WTC11 (cell line): ENCODE results near the gene MYL11. TPM values are rescaled to one million over a fixed set of nuclear protein-coding genes. Genes with fewer than 3 reads are reported as not detected.
A peak's percentile ranks its signal among the peaks of the same experiment; 100 is the strongest.

Experiments used
- ATAC-seq: fragments of 200-7000 bp; cut with Tn5 transposase; 2 replicates; pipeline ENCODE4 v1.10.0; 2021; ENCODE audit warnings: mild to moderate bottlenecking, moderate library complexity
- CTCF ChIA-PET: fragments of 300-600 bp; sonication (Branson Sonifier 250); formaldehyde crosslinking; loops from one replicate; lab custom pipeline; 2021; ENCODE audit warnings: antibody characterized with exemption; lab: Charles Lee
- POLR2A ChIA-PET: fragments of 350-600 bp; sonication (Branson Sonifier 250); formaldehyde crosslinking; loops from one replicate; lab custom pipeline; 2021; ENCODE audit warnings: antibody characterized with exemption; lab: Charles Lee
- DNase-seq: peaks from one replicate; pipeline ENCODE4 v3.0.0; 2021; ENCODE audit warnings: low spot score
- H3K27ac Mint-ChIP-seq: 2 replicates; pipeline ENCODE4 v1.8.0; 2021; ENCODE audit warnings: mixed read lengths
- H3K27me3 Mint-ChIP-seq: 2 replicates; pipeline ENCODE4 v1.8.0; 2021; ENCODE audit warnings: low read depth, mild to moderate bottlenecking, moderate library complexity, mixed read lengths
- H3K36me3 Mint-ChIP-seq: 2 replicates; pipeline ENCODE4 v1.8.0; 2021; ENCODE audit warnings: mixed read lengths
- H3K4me1 Mint-ChIP-seq: 2 replicates; pipeline ENCODE4 v1.8.0; 2022; ENCODE audit warnings: mixed read lengths
- H3K4me3 Mint-ChIP-seq: 2 replicates; pipeline ENCODE4 v1.8.0; 2021; ENCODE audit warnings: mild to moderate bottlenecking, moderate library complexity, mixed read lengths
- H3K9me3 Mint-ChIP-seq: 2 replicates; pipeline ENCODE4 v1.8.0; 2021; ENCODE audit warnings: mixed read lengths
- ELF4 ChIP-seq: sonication (generic); formaldehyde crosslinking; IDR thresholded peaks from 2 replicates; pipeline ENCODE4 v1.8.1; 2022; ENCODE audit warnings: low read depth, mild to moderate bottlenecking, moderate library complexity, missing genetic modification reagents
- FOXJ3 ChIP-seq: sonication (generic); formaldehyde crosslinking; IDR thresholded peaks from 2 replicates; pipeline ENCODE4 v1.9.0; 2021; ENCODE audit warnings: missing genetic modification reagents, mild to moderate bottlenecking, borderline replicate concordance
- FOXP1 ChIP-seq: sonication (generic); formaldehyde crosslinking; IDR thresholded peaks from 2 replicates; pipeline ENCODE4 v1.8.0; 2022; ENCODE audit warnings: missing genetic modification reagents, mild to moderate bottlenecking, moderate library complexity, borderline replicate concordance
- JAZF1 ChIP-seq: fragments of 250-450 bp; sonication (Bioruptor Pico); IDR thresholded peaks from 2 replicates; pipeline ENCODE4 v1.9.0; 2021; ENCODE audit warnings: moderate library complexity, mild to moderate bottlenecking, inconsistent platforms
- NR3C1 ChIP-seq: sonication (generic); formaldehyde crosslinking; conservative IDR thresholded peaks from 2 replicates; pipeline ENCODE4 v1.8.1; 2023; ENCODE audit warnings: low read depth, mild to moderate bottlenecking, missing genetic modification reagents
- SMAD4 ChIP-seq: sonication (generic); formaldehyde crosslinking; IDR thresholded peaks from 2 replicates; pipeline ENCODE4 v1.8.0; 2022; ENCODE audit warnings: mild to moderate bottlenecking, missing genetic modification reagents
- SOX15 ChIP-seq: fragments of 250-450 bp; sonication (Bioruptor Pico); IDR thresholded peaks from 2 replicates; pipeline ENCODE4 v1.9.0; 2021; ENCODE audit warnings: mild to moderate bottlenecking
- TEAD1 ChIP-seq: sonication (generic); formaldehyde crosslinking; IDR thresholded peaks from 2 replicates; pipeline ENCODE4 v1.8.0; 2022; ENCODE audit warnings: mild to moderate bottlenecking, missing genetic modification reagents
- ZBTB21 ChIP-seq: sonication (generic); formaldehyde crosslinking; IDR thresholded peaks from 2 replicates; pipeline ENCODE4 v1.8.1; 2023; ENCODE audit warnings: mild to moderate bottlenecking, missing genetic modification reagents, borderline replicate concordance
- ZNF232 ChIP-seq: sonication (generic); formaldehyde crosslinking; IDR thresholded peaks from 2 replicates; pipeline ENCODE4 v1.8.0; 2022; ENCODE audit warnings: mild to moderate bottlenecking, missing genetic modification reagents
- ZNF423 ChIP-seq: fragments of 250-450 bp; sonication (Bioruptor Pico); IDR thresholded peaks from 2 replicates; pipeline ENCODE4 v2.1.2; 2022; ENCODE audit warnings: mild to moderate bottlenecking, moderate library complexity
- ZNF671 ChIP-seq: fragments of 250-450 bp; sonication (Bioruptor Pico); IDR thresholded peaks from 2 replicates; pipeline ENCODE4 v1.8.0; 2021; ENCODE audit warnings: mild to moderate bottlenecking
- total RNA-seq: library from RNA; stranded (reverse); gene quantifications from 3 replicates; pipeline ENCODE4 v1.2.3, GENCODE V29; 2021
- TF ChIP-seq, protein P1 (sequence below): fragments of 250-450 bp; sonication (Bioruptor Pico); conservative IDR thresholded peaks from 2 replicates; pipeline ENCODE4 v1.9.0; 2021; ENCODE audit warnings: mild to moderate bottlenecking
- TF ChIP-seq, protein P2 (sequence below): sonication (generic); formaldehyde crosslinking; conservative IDR thresholded peaks from 2 replicates; pipeline ENCODE4 v1.8.1; 2022; ENCODE audit warnings: mild to moderate bottlenecking, missing genetic modification reagents
- TF ChIP-seq, protein P3 (sequence below): sonication (generic); formaldehyde crosslinking; IDR thresholded peaks from 2 replicates; pipeline ENCODE4 v1.8.1; 2023; ENCODE audit warnings: mild to moderate bottlenecking, missing genetic modification reagents, moderate library complexity
- TF ChIP-seq, protein P4 (sequence below): sonication (generic); formaldehyde crosslinking; IDR thresholded peaks from 2 replicates; pipeline ENCODE4 v1.8.1; 2023; ENCODE audit warnings: mild to moderate bottlenecking, missing genetic modification reagents
- TF ChIP-seq, protein P5 (sequence below): sonication (generic); formaldehyde crosslinking; IDR thresholded peaks from 2 replicates; pipeline ENCODE4 v1.8.0; 2022; ENCODE audit warnings: missing genetic modification reagents
- TF ChIP-seq, protein P6 (sequence below): fragments of 250-450 bp; sonication (Bioruptor Pico); IDR thresholded peaks from 2 replicates; pipeline ENCODE4 v1.9.0; 2021; ENCODE audit warnings: mild to moderate bottlenecking
- TF ChIP-seq, protein P7 (sequence below): sonication (generic); formaldehyde crosslinking; IDR thresholded peaks from 2 replicates; pipeline ENCODE4 v1.8.1; 2022; ENCODE audit warnings: mild to moderate bottlenecking, moderate library complexity, missing genetic modification reagents

MYL11 gene
- total RNA-seq, 1 experiment from 2014 or later, result 1.3 TPM

DNA sequence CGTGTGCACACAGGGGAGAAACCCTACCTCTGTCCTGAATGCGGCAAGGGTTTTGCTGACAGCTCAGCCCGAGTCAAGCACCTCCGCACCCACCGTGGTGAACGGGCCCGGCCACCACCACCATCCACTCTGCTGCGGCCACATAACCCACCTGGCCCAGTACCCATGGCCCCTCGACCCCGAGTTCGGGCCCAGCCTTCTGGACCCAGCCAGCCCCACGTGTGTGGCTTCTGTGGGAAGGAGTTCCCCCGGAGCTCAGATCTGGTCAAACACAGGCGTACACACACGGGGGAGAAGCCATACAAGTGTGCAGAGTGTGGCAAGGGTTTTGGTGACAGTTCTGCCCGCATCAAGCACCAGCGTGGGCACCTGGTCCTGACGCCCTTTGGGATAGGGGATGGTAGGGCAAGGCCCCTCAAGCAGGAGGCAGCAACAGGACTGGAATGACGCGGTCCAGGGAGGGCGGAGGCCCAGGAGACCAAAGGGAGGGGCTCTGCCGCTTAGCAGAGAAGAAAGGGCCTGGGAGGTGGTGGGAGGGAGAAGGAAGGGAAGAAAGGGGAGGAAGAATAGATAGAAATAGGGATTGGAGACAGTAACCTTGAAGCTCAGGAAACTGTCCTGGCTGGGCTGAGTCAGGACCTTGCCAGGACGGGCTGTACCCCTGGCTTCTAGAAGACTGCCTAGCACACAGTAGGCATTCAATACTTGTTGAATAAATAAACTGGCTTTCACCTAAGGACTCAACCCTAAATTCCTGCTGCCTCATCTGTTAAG is 24.2 kb downstream of the MYL11 start:
- Mint-ChIP-seq H3K27ac (peak overlapping the region; percentile 98), H3K27me3 (peaks cover 10% of the 10 kb centered on the region), H3K4me1 (peaks cover 39% of the 10 kb centered on the region), H3K9me3 (no peaks in the 10 kb centered on the region), H3K36me3 (peaks cover 5% of the 10 kb centered on the region), H3K4me3 (peak overlapping the region; percentile 89; the same call in 1 of the 2 replicates)
- POLR2A ChIA-PET, result interaction anchor here (0.6 to 1.3 kb wide), 3 partner anchors 11 to 44 kb away, joined by 3 to 4 read pairs (median 3); partner anchors contain the start of gene CD2BP2
- CTCF ChIA-PET, result interaction anchor here (1.1 to 9.3 kb wide), 4 partner anchors 9 to 307 kb away, joined by 4 to 97 read pairs (median 10); partner anchors contain the start of genes TBC1D10B, TBX6 and ZNF771
- no peak for DNase-seq
- TF ChIP-seq ZNF671 (CRISPR knock-in tag) (no peak), NR3C1 (CRISPR knock-in tag) (no peak), SOX15 (no peak), TEAD1 (CRISPR knock-in tag) (no peak), FOXJ3 (CRISPR knock-in tag) (no peak), ZNF423 (no peak), ELF4 (CRISPR knock-in tag) (no peak)
- TF ChIP-seq, protein P1, sequence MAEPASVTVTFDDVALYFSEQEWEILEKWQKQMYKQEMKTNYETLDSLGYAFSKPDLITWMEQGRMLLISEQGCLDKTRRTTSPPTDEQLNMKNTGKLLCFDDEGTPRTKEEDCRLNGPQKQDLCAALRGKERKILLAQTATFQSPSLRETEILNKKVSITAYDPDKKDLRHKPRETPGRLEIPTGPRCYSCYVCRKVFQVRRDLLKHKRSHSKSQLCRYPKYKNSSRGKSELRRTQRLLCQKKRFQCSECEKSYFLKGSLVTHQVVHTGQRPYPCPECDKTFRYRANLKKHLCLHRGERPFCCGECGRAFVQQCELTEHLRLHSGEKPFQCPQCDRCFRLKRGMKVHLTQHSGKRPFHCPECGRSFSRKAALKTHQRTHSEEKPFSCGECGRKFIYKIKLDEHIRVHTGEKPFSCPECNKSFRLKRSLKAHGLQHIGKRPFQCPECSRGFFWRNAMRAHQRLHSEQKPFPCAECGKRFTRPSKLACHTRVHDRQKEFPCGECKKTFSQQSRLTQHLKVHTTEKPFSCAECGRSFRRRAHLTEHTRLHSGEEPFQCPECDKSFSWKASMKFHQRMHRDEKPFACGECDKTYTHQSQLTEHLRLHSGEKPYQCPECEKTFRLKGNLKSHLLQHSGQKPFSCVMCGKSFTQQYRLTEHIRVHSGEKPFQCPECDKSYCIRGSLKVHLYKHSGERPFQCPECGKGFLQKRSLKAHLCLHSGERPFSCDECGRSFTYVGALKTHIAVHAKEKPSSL (CRISPR knock-in tag), result no peak
- TF ChIP-seq, protein P2, sequence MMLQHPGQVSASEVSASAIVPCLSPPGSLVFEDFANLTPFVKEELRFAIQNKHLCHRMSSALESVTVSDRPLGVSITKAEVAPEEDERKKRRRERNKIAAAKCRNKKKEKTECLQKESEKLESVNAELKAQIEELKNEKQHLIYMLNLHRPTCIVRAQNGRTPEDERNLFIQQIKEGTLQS, result no peak
- TF ChIP-seq, protein P3, sequence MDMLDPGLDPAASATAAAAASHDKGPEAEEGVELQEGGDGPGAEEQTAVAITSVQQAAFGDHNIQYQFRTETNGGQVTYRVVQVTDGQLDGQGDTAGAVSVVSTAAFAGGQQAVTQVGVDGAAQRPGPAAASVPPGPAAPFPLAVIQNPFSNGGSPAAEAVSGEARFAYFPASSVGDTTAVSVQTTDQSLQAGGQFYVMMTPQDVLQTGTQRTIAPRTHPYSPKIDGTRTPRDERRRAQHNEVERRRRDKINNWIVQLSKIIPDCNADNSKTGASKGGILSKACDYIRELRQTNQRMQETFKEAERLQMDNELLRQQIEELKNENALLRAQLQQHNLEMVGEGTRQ (CRISPR knock-in tag), result no peak
- TF ChIP-seq, protein P4, sequence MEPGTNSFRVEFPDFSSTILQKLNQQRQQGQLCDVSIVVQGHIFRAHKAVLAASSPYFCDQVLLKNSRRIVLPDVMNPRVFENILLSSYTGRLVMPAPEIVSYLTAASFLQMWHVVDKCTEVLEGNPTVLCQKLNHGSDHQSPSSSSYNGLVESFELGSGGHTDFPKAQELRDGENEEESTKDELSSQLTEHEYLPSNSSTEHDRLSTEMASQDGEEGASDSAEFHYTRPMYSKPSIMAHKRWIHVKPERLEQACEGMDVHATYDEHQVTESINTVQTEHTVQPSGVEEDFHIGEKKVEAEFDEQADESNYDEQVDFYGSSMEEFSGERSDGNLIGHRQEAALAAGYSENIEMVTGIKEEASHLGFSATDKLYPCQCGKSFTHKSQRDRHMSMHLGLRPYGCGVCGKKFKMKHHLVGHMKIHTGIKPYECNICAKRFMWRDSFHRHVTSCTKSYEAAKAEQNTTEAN (CRISPR knock-in tag), result no peak
- TF ChIP-seq, protein P5, sequence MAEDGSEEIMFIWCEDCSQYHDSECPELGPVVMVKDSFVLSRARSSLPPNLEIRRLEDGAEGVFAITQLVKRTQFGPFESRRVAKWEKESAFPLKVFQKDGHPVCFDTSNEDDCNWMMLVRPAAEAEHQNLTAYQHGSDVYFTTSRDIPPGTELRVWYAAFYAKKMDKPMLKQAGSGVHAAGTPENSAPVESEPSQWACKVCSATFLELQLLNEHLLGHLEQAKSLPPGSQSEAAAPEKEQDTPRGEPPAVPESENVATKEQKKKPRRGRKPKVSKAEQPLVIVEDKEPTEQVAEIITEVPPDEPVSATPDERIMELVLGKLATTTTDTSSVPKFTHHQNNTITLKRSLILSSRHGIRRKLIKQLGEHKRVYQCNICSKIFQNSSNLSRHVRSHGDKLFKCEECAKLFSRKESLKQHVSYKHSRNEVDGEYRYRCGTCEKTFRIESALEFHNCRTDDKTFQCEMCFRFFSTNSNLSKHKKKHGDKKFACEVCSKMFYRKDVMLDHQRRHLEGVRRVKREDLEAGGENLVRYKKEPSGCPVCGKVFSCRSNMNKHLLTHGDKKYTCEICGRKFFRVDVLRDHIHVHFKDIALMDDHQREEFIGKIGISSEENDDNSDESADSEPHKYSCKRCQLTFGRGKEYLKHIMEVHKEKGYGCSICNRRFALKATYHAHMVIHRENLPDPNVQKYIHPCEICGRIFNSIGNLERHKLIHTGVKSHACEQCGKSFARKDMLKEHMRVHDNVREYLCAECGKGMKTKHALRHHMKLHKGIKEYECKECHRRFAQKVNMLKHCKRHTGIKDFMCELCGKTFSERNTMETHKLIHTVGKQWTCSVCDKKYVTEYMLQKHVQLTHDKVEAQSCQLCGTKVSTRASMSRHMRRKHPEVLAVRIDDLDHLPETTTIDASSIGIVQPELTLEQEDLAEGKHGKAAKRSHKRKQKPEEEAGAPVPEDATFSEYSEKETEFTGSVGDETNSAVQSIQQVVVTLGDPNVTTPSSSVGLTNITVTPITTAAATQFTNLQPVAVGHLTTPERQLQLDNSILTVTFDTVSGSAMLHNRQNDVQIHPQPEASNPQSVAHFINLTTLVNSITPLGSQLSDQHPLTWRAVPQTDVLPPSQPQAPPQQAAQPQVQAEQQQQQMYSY (CRISPR knock-in tag), result no peak
- ATAC-seq, result no peak

DNA sequence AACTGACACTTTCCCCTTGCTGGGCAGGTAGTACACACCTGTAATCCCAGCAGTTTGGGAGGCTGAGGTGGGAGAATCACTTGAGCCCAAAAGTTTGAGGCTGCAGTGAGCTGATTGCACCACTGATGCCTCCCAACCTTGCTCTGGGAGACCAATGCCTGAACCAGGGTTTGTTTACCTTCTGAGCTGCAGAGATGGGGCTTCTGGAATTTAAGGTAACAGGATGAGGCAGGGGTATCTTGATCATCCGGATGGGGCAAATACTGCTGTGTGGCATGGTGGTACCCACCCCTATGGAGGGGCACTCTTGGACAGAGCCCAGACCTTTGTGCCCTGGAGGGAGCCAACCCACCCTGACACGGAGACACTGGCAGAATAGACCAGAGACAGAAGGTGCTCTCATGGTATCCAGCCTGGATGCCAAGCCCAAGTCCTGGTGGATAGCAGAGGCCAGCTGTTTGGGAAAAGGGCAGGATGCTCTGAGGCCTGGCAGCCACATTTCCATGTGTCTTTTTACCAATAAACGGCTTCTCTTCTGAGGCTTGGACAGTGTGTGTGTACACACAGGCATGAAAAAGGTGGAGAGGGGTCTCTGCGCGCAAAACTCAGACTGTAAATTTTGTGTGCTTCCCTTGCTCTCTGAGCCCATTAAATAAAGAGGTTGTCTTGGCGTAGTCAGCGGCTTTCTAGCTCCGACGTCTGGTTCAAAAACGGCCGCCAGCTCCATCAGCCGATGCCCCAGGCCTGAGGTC is 25.0 kb downstream of the MYL11 start:
- no peaks in the 10 kb centered on the region for H3K9me3 Mint-ChIP-seq
- peaks cover 17% of the 10 kb centered on the region for H3K27me3 Mint-ChIP-seq
- ChIA-PET CTCF (interaction anchor here (1.1 to 9.3 kb wide), 4 partner anchors 8 to 308 kb away, joined by 4 to 97 read pairs (median 10); partner anchors contain the start of genes TBC1D10B, TBX6 and ZNF771), POLR2A (interaction anchor here (1.0 to 1.3 kb wide), 4 partner anchors 10 to 259 kb away, joined by 3 to 4 read pairs (median 4); partner anchors contain the start of gene CD2BP2)
- H3K4me1 Mint-ChIP-seq, result peaks cover 32% of the 10 kb centered on the region
- peak overlapping the region; percentile 89 for H3K4me3 Mint-ChIP-seq
- DNase-seq (no peak), ATAC-seq (no peak)
- H3K27ac Mint-ChIP-seq, result peak overlapping the region; percentile 98
- peaks cover 5% of the 10 kb centered on the region for H3K36me3 Mint-ChIP-seq
- TF ChIP-seq ZBTB21 (CRISPR knock-in tag), result no peak
- TF ChIP-seq, protein P6, sequence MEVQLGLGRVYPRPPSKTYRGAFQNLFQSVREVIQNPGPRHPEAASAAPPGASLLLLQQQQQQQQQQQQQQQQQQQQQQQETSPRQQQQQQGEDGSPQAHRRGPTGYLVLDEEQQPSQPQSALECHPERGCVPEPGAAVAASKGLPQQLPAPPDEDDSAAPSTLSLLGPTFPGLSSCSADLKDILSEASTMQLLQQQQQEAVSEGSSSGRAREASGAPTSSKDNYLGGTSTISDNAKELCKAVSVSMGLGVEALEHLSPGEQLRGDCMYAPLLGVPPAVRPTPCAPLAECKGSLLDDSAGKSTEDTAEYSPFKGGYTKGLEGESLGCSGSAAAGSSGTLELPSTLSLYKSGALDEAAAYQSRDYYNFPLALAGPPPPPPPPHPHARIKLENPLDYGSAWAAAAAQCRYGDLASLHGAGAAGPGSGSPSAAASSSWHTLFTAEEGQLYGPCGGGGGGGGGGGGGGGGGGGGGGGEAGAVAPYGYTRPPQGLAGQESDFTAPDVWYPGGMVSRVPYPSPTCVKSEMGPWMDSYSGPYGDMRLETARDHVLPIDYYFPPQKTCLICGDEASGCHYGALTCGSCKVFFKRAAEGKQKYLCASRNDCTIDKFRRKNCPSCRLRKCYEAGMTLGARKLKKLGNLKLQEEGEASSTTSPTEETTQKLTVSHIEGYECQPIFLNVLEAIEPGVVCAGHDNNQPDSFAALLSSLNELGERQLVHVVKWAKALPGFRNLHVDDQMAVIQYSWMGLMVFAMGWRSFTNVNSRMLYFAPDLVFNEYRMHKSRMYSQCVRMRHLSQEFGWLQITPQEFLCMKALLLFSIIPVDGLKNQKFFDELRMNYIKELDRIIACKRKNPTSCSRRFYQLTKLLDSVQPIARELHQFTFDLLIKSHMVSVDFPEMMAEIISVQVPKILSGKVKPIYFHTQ (CRISPR knock-in tag), result 0 out of 2 replicates have a peak, but pooled peaks have one; percentile 39
- TF ChIP-seq, protein P7, sequence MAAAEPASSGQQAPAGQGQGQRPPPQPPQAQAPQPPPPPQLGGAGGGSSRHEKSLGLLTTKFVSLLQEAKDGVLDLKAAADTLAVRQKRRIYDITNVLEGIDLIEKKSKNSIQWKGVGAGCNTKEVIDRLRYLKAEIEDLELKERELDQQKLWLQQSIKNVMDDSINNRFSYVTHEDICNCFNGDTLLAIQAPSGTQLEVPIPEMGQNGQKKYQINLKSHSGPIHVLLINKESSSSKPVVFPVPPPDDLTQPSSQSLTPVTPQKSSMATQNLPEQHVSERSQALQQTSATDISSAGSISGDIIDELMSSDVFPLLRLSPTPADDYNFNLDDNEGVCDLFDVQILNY (CRISPR knock-in tag), result no peak; the same call in 1 of the 2 replicates
- no peak for TF ChIP-seq SMAD4
- no peak for TF ChIP-seq JAZF1 (CRISPR knock-in tag)
- no peak for TF ChIP-seq FOXP1
- 0 out of 2 replicates have a peak, but pooled peaks have one; percentile 34 for TF ChIP-seq ZNF232 (CRISPR knock-in tag)
- TF ChIP-seq, protein P2, result no peak
